ENCODE data around the gene CD63.

The CD63 gene

GRCh38 chr12:55725556-55725955 is 3.3 kb downstream of the CD63 start:
- DNase-seq = peak in 2 of 42 donors; percentile 7 to 8
- intact Hi-C loops (cut with DNase I) = loop anchor here (5.0 kb wide), 1 partner anchor 202 kb away; the partner anchor contains the start of gene PYM1

DNA sequence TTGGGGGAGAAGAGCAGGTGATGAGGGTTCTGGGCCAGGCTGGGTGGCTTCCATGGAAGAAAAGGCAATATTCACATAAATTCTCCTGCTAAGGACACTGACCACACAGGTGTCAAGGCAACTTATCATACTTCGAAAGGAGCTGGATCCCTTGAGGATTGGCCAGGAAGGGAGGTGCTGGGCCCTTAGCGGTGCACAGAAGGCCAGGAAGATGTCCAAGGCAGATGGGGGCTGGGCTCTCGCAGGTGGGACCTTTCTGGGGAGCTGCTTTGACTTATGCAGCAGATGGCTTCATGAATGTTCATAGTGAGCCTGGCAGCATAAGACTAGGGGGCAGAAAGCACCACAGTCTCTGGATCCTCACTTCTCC is 3.9 kb downstream of the CD63 start:
- intact Hi-C loops (cut with DNase I) = loop anchor here (5.0 kb wide), 1 partner anchor 202 kb away; the partner anchor contains the start of gene PYM1
- DNase-seq = peak in 2 of 42 donors; percentile 16 to 27

DNA sequence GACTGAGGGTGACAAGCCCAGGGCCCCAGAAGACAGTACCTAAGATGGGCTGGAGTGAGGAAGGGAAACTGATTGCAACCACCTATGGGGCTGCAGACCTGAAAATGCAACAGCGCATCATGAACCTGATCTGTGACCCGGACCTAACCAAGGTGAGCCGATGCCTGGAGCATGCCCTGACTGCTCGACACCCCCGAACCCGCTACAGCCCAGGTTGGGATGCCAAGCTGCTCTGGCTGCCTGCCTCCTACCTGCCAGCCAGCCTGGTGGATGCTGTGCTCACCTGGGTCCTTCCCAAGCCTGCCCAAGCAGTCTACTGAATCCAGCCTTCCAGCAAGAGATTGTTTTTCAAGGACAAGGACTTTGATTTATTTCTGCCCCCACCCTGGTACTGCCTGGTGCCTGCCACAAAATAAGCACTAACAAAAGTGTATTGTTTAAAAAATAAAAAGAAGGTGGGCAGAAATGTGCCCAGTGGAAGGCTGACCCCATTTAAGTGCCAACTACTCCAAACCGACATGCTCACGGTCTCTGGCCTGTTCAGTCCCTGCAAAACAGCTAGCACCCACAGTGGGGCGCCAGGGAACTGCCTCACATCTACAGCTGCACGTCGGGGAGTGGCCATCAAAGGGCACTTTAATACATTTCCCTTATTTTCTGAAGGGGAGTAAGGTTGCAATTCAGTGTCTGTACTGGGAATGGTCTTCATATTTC is 4.4 kb downstream of the CD63 start:
- intact Hi-C loops (cut with DNase I) = no loop called here
- peak in 40 of 42 donors; percentile 60 to 89 (median 73) for DNase-seq

DNA sequence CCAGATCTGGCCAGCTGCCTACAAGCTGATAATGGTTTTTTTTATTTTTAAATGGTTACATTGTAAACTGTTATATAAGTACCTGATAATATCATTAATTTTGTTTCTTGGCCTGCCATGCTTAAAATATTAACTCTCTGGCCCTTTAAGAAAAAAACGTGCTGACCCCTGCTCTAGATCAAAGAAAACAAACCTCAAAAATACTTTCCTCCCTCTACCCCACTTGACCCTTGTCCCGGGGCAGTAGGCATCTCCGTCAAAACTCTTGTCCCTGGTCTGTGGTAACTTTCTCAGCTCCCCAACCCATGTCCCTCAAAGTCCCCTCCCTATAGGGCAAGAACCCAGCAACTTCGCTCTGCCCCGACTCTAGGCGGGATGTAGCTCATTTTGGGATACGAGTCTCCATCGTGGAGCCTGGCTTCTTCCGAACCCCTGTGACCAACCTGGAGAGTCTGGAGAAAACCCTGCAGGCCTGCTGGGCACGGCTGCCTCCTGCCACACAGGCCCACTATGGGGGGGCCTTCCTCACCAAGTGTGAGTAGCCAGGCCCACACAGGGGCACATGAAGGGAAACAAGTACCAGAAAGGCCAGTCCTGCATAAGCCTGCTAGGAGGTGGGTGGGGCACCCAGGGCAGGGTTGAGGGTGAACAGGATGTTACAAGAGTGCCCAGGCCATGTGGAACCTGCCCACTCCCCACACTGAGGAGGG is 5.1 kb downstream of the CD63 start:
- intact Hi-C loops (cut with DNase I) = no loop called here
- peak in 2 of 42 donors; percentile 16 to 32 for DNase-seq

GRCh38 chr12:55722948-55723347 is 5.9 kb downstream of the CD63 start:
- intact Hi-C loops (cut with DNase I) = no loop called here
- DNase-seq = peak in 2 of 42 donors; percentile 16 to 29

DNA sequence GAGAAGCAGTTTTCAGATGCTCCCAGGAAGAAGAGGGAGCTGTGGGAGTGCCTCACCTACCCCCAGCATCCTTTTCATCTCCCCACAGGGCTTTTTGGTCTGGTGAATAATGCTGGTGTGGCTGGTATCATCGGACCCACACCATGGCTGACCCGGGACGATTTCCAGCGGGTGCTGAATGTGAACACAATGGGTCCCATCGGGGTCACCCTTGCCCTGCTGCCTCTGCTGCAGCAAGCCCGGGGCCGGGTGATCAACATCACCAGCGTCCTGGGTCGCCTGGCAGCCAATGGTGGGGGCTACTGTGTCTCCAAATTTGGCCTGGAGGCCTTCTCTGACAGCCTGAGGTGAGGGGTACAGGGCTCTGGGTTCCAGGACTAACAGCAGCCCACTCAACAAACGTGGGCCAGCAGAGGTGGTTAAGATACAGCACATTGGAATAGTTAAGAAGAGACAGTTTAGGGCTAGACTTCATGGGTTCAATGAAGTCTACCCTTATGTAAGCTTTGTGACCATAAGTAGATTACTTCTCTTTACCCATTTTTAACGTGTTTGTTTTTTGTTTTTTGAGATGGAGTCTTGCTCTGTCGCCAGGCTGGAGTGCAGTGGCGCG is 7.1 kb downstream of the CD63 start:
- intact Hi-C loops (cut with DNase I) = no loop called here
- peak in 5 of 42 donors; percentile 49 to 70 (median 56) for DNase-seq

DNA sequence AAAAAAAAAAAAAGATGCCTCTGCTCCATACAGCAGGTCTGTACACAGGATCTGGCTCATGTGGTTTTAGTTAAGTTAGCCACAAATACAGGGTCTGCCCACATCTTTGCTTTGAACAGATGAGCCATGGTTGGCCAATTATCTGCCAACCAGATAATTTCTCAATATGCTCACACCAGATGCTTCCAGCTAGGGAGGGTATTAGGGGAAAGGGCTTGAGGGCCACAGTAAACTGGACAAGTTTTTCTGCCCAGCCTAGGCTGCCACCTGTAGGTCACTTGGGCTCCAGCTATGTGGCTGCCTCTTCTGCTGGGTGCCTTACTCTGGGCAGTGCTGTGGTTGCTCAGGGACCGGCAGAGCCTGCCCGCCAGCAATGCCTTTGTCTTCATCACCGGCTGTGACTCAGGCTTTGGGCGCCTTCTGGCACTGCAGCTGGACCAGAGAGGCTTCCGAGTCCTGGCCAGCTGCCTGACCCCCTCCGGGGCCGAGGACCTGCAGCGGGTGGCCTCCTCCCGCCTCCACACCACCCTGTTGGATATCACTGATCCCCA is 7.8 kb downstream of the CD63 start:
- intact Hi-C loops (cut with DNase I) = no loop called here
- peak in 40 of 42 donors; percentile 42 to 93 (median 67) for DNase-seq

GRCh38 chr12:55720071-55720564 is 8.7 kb downstream of the CD63 start, which contains the start of gene RDH5:
Gene RDH5, plus strand, starts transcription at chr12:55720393. Its CDS starts 792 bp downstream, at chr12:55721185.
- intact Hi-C loops (cut with DNase I) = no loop called here
- peak in 3 of 42 donors; percentile 30 to 65 (median 49) for DNase-seq

DNA sequence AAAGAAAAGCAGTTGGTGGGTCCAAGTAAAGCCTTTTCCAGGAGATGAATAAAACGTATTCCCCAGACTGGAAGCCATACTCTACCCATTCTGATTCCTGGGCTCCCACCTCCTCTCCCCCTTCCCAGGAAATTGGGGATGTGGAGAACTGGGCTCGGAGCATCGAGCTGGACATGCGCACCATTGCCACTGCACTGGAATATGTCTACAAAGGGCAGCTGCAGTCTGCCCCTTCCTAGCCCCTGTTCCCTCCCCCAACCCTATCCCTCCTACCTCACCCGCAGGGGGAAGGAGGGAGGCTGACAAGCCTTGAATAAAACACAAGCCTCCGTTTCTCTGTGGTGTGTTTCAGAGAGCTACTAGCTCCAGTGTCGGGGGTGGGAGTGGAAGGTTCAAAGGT is 9.4 kb downstream of the CD63 start:
- DNase-seq = no peak
- intact Hi-C loops (cut with DNase I) = no loop called here

GRCh38 chr12:55718624-55719275 is 10.1 kb downstream of the CD63 start:
- intact Hi-C loops (cut with DNase I) = no loop called here
- DNase-seq = no peak

DNA sequence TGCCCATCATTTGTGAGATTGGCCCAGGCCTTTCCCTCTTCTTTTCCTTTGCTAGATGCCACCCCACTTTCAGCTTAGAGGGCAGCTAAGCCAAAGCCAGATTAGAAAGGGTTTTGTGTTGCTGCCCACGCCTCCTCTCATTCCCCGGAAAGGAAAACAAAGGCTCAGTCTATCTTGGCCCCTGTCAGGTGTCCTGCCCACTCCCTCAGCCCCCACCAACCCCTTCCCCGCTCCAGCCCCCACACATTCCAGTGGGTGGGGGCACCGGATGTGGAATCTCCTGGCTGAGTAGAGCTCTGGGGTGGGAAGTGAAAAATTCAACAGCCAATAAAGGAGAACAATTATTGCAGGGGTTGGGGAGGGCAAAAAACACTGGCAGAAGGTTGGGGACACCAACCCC is 10.8 kb downstream of the CD63 start:
- DNase-seq = no peak
- intact Hi-C loops (cut with DNase I) = no loop called here

DNA sequence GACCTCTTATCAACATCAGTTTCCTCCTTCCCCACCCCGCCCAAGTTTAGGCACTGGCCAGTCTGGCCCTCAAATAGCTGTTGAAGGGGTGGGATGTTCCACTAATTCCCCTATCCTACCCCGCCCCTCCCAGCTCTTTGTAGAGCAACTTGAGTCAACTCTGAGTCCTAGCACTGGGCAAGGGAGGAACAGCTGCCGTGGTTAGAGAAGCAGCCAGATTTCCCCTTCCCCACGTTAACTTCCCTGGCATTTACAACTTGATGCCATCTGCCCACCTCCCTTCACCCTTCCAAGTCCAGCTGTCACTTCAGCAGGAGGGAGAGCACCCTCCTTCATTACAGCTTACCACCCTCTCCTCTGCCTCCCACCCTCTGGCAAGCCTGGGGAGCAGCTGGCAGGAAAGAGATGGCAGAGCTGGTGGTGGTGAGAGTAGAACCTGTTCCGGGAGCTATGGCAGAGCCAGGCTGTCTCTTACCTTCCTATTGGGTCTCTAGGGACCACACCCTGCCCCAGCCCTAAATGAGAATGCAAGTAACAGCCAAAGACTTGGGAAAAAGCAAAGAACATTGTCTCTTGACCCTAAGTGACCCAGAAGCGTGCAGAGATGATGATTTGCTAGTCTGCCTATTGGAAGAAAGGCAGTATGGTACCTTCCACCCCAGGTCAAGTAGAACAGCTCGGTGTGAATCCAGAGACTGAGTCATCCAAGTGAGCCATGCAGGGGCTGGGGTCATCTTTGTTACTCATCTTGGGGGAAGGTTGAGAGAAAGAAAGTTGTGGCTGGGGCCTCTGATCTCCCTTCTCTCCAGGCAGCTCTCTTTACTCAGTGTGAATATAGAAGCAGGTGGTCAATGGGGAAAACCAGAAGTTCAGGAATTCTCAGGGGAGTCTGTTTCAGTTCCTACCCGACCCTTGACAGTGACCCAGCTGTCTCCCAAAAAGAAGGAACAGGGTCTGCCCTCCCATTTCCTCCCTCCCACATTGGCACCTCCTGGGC is 11.5 kb downstream of the CD63 start:
- DNase-seq = no peak
- intact Hi-C loops (cut with DNase I) = no loop called here

DNA sequence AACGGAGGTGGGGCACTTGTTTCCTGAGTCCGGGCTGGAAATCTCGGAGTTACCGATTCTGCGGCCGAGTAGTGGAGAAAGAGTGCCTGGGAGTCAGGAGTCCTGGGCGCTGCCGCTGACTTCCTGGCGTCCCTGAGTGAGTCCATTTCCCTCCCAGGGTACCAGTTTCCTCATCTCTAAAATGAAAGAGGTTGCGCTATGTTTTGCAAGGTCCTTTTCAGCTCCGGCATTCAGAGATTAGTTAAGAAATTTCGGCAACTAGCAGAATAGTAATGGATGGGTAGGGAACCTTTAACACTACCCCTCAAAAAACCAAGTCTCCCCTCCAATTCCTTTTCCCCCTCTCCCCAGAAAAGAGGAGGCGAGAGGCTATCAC is 12.2 kb downstream of the CD63 start:
- no peak for DNase-seq
- intact Hi-C loops (cut with DNase I) = no loop called here

DNA sequence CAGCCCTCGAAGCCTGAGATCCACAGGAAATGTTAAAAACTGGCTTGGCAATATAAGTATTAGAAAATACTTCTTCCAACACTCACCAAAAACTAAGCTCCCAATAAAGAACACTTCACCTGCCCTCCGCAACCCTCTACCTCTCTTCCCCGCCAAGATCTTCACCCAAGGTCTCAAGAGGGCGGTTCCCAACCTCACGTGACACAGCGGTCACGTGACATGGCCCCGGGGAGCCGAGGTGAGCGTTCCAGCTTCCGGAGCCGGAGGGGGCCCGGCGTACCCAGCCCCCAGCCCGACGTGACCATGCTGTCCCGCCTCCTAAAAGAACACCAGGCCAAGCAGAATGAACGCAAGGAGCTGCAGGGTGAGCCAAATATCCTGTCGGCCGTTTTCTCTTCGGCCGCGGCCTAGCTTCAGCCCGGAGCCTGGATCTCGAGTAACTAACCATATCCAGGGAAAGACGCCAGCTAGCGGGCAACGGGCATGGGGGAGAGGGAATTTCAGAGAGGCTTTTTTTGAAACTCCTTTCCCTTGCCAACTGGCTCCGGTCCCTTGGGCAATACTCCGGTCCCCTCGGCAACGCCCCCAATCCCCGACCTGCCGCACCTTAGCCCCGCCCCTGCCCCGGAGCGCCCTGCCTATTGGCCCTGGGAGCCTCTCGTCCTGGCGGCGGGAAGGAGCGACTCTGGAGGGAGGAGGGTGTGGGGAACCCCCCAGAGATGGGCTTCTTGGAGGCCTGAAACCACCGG is 12.8 kb downstream of the CD63 start, which contains the start of gene BLOC1S1:
TSS of gene BLOC1S1 (plus strand) at position 214 of the 749 bp plus-strand sequence. CDS start at position 220, 6 bp downstream.
- intact Hi-C loops (cut with DNase I) = no loop called here
- DNase-seq = peak; percentile 83 to 97 (median 93)

GRCh38 chr12:55715169-55715764 is 13.5 kb downstream of the CD63 start:
- DNase-seq = no peak
- intact Hi-C loops (cut with DNase I) = no loop called here

GRCh38 chr12:55713721-55714120 is 15.1 kb downstream of the CD63 start:
- DNase-seq = no peak
- intact Hi-C loops (cut with DNase I) = no loop called here
